ENCODE results near the gene PSD4.

- TF ChIP-seq REST (IDR thresholded peaks at IDR 0.05; ENCODE audit: low read depth) (no peak), POLR2A (IDR thresholded peaks at IDR 0.05; ENCODE audit: borderline replicate concordance, extremely low read depth, insufficient read depth, insufficient read length) (no peak), JUND (IDR thresholded peaks at IDR 0.05) (no peak), CTCF (IDR thresholded peaks at IDR 0.05 in 2 of 3, conservative IDR thresholded peaks at IDR 0.05 in 1 of 3; ENCODE audit: borderline replicate concordance in 1 of 3, insufficient read depth in 1 of 3, low read depth in 2 of 3, low read length in 2 of 3) (no peak), ZFX (IDR thresholded peaks at IDR 0.05) (no peak), CEBPB (IDR thresholded peaks at IDR 0.05; ENCODE audit: low read depth) (no peak), SIN3A (IDR thresholded peaks at IDR 0.05; ENCODE audit: low read depth) (no peak), SP1 (IDR thresholded peaks at IDR 0.05; ENCODE audit: low read depth) (no peak), POLR2AphosphoS5 (IDR thresholded peaks at IDR 0.05; ENCODE audit: low read depth, low read length) (no peak), YY1 (IDR thresholded peaks at IDR 0.05; ENCODE audit: extremely low read depth, insufficient replicate concordance, low read depth, low read length) (no peak), EZH2 (IDR thresholded peaks at IDR 0.05) (no peak), CBX3 (IDR thresholded peaks at IDR 0.05; ENCODE audit: low read depth) (no peak), ATF3 (IDR thresholded peaks at IDR 0.05) (no peak)
These were observed 58.4 kb downstream of the PSD4 start for GRCh38 chr2:113232123-113232522.

Data from HCT116 (cell line).